ENCODE data around the gene PLS1. TPM values are rescaled to one million over a fixed set of nuclear protein-coding genes. Genes with fewer than 3 reads are reported as not detected.

Gene PLS1
- total RNA-seq, 1 experiment from 2014 or later, result 24.8 TPM

Small RNAs within 50 kb of the gene (small RNA-seq; reads per million reads assigned to genes)
- not detected for gene RNA5SP143

Other genes with a start within 250 kb of the PLS1 start
- 8.5 and 21.1 TPM in 2 replicates for gene XRN1, start 148.4 kb upstream of the PLS1 start, total RNA-seq (2014; rRNA removed; shearing (Covaris generic))
- gene ATR, start 17.7 kb upstream of the PLS1 start, total RNA-seq (2014; rRNA removed; shearing (Covaris generic)), result 32.8 and 33.5 TPM in 2 replicates
- 8.5 and 12.4 TPM in 2 replicates for gene TRPC1, start 127.6 kb downstream of the PLS1 start, total RNA-seq (2014; rRNA removed; shearing (Covaris generic))

Measured in HT1080 (cell line).